ENCODE measurements around the gene CBFA2T3. TPM values are rescaled to one million over a fixed set of nuclear protein-coding genes. Genes with fewer than 3 reads are reported as not detected.
"Not testable (repeated sequence)": the region's sequence is repeated elsewhere in the genome, so short reads cannot be mapped to it uniquely, and the experiment has no call there.

CBFA2T3 gene
- total RNA-seq, 1 experiment from 2014 or later: not detected

DNA sequence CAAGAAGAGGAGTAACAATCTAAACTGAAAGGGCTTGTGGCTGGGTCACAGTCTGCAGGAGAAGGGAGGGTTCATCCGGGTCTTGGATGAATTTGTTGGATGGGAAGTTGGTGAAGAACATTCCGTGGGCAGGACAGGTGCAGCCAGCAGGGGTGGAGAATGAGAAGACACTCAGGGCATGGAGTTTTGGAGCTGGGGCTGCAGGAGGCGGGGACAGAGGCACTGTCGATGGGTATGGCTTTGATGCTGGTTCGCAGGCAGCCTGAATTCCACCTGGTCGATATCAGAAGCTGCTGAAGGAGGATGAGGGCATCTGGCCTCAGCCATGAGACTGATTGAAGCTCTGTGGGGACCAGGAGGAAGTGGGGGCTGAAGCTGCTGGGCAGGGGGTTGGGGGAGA, 36.1 kb upstream of the CBFA2T3 start:
- no peak for DNase-seq (ENCODE audit: low spot score)

DNA sequence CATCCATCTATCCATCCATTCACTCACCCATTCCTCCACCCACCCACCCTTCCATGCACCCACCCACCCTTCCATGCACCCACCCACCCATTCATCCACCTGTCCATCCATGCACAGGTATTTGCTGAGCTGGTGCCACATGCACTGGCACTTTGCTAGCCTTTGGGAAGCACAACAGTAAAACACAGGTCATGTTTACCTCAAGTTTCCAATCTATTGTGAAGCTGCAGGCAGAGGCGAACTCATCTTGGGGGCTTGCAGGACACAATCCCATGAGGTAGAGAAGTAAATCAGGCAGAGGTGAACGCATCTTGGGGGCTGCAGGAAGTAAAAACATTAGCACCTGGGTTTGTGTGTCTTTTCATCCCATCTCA, 35.6 kb upstream of the CBFA2T3 start:
- DNase-seq (ENCODE audit: low spot score): no peak

DNA sequence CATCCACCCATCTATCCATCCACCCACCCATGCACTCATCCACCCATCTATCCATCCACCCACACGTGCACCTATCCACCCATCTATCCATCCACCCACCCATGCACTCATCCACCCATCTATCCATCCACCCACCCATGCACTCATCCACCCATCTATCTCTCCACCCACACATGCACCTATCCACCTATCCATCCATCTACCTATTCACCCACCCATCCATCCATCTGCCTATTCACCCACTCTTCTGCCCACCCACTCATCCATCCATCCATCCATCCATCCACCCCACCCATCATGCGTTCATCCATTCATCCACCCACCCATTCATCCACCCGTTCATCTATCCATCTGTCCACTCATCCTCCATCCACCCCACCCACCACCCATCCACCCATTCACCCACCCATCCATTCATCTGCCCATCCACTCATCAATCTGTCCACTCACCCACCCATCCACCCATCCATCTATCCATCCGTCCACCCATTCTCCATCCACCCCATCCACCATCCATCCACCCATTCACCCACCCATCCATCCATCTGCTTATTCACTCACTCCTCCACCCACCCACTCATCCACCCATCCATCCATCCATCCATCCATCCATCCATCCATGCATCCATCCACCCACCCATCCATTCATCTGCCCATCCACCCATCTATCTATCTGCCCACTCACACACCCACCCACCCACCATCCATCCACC, 35.1 kb upstream of the CBFA2T3 start:
- DNase-seq (ENCODE audit: low spot score): no peak

DNA sequence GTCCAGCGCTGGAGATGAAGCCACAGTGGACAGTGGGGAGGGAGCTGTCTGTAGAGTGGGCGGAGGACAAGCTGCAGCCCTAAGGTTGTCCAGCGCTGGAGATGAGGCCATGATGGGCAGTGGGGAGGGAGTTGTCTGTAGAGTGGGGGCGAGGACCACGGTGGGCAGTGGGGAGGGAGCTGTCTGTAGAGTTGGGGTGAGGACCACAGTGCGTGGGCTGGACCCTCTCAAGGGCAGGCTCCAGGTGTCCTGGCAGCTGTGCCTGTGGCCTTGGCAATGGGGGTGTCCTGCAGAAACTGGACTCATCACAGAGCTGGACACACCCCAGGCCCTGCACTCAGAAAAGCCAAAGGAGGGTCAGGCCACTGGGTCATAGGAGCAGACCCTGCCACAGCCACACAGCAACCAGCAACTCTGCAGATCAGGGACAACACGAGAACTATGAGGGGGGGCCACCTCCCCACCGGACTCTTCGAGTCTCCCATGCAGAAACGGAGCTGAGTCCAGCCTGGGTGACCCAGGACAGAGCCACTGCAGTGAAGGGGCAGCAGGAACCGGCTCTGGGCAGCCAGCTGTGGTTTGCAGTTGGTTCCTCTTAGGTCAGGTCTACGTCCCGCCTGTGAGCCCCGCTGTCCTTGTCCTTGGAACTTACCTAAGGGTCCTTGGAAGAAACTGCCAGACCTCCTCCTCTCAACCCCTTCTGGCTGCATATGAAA, 33.4 kb upstream of the CBFA2T3 start:
- no peak for DNase-seq (ENCODE audit: low spot score)

DNA sequence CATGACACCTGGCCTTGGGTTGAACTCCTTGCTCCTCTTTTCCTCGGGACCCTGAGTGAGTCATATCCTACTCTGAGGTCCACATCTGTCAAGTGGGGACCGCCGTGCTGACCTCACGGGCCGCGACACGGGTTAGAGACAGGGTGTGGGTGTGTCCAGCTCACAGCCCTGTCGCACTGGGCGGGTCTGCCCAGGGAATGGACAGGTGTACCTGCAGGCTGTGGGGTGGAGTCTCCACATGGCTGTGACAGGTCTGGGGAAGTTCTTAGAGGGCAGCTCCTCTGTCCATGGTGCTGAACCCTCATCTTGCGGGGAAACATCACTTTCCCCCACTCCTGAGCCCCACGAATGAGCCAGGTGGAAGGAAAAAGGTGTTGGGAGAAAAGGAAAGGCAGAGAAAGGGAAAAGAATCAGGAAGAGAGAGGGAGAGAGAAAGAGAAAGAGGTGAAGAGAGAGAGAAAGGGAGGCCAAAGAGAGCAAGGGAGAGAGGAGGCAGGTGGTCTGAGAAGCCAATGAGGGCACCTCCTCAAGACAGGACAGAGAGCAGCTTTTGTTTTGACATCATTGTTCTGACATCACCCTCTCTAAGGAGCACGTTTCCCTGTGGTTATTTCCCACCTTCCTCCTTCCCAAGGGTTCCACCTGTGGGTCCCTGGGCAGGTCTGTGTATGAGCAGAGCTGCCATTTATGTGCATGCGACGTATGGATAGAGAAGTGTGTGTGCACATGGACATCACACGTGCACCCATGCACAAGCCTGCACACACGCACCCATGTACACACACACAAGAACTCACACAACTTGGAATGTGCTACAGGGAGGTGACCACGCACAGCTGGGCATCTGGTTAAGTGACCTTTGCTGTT, 32.6 kb upstream of the CBFA2T3 start:
- DNase-seq (ENCODE audit: low spot score): peak; percentile 27

DNA sequence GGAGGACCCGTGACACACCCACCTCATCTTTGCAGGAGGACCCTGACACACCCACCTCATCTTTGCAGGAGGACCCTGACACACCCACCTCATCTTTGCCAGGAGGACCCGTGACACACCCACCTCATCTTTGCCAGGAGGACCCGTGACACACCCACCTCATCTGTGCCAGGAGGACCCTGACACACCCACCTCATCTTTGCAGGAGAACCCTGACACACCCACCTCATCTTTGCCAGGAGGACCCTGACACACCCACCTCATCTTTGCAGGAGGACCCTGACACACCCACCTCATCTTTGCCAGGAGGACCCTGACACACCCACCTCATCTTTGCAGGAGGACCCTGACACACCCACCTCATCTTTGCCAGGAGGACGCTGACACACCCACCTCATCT, 31.8 kb upstream of the CBFA2T3 start:
- not testable (repeated sequence) for DNase-seq (ENCODE audit: low spot score)

DNA sequence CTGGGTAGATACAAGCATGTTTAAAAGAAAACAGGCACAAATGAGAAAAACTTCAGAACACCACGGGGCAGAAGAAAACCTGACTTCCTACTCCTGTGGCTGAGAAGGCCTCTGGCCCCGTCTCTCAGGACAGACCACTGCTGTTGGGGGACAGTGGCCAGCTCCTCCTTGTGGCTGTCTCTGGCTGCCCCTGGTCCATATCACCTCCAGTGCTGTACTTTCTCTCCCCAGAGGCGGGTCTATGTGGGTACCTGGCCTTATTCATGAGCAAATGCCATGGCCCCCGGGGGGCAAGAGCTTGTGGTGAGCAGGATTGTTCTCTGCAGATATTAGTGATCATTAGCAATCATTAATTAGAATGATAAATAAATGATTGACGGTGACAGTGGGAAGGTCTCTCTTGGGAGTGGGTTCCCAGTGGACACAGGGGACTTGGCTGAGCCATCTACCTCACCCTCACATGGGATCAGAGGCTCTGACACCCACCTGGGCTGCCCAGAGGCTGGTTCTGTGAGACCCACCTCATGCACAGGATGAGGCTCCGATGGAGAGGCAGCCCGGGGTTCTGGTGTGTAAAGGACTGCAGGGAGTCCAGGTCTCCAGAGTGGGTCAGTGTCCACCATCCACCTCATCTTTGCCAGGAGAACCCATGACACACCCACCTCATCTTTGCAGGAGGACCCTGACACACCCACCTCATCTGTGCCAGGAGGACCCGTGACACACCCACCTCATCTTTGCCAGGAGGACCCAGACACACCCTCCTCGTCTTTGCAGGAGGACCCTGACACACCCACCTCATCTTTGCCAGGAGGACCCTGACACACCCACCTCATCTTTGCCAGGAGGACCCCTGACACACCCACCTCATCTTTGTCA, 30.6 kb upstream of the CBFA2T3 start:
- DNase-seq (ENCODE audit: low spot score): no peak

DNA sequence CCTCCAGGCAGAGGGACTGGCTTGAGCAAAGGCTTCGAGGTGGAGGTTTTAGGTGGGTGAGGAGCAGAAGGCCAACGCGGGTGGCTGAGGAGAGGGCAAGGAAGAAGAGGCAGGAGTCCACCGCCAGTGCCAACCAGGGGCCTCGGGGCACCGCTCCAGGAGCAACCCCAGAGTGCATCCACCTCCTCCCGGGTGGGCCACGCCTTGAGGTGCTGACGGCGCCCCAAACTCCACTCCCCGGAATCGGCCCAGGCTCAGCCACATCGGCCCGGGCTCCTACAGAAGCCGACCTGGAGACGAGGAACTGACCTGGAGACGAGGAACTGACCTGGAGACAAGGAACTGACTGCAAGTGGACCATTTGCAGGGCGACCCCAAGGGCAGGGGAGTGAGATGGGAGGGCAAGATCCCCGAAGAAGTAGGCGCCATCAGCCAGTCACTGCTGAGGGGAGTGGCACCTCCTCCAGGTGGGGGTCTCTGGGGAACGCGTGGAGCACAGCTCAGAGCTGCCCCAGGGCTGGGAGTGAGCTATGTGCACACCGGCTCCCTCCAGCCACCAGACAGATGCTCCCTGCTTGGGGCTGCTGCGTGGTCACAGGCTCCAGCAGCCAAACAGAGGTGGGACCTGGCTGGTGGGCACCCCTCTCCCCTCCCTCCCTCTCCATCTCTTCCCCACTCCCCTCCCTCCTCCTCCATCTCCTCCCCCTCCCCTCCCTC, 29.2 kb upstream of the CBFA2T3 start:
- no peak for DNase-seq (ENCODE audit: low spot score)

DNA sequence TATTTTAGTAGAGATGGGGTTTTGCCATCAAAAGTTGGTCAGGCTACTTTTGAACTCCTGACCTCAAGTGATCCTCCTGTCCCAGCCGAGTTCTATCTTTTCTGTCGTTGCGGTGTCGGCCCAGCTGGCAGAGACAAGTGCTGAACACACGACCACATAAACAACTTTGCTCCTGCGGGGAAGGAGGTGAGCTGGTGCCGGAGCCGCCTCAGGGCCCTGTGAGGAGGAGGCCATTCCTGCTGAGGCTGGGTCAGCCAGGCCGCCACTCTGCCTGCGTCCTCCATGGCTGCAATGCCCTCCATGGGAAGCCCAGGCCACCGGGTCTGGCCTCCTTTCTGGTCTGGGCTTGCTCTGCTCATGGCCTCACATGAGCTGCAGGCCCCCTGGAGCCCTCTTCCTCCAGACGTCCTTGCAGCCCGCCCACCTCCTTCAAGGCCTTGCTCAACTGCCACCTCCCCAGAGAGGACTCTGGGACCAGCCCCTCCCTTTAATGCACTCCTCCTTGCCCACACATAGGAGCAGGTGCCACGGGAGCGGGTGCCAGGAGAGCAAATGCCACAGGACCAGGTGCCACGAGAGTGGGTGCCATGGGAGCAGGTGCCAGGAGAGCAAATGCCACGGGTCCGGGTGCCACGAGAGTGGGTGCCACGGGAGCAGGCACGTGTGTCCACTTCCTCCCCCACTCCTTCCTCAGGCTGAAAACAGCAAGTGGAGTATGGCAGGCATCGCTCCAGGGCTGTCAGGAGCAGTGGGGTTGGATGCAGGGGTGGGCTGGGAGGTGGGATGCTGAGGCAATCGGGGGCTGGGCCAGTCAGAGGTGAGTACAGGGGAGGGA, 28.4 kb upstream of the CBFA2T3 start:
- DNase-seq (ENCODE audit: low spot score): no peak

DNA sequence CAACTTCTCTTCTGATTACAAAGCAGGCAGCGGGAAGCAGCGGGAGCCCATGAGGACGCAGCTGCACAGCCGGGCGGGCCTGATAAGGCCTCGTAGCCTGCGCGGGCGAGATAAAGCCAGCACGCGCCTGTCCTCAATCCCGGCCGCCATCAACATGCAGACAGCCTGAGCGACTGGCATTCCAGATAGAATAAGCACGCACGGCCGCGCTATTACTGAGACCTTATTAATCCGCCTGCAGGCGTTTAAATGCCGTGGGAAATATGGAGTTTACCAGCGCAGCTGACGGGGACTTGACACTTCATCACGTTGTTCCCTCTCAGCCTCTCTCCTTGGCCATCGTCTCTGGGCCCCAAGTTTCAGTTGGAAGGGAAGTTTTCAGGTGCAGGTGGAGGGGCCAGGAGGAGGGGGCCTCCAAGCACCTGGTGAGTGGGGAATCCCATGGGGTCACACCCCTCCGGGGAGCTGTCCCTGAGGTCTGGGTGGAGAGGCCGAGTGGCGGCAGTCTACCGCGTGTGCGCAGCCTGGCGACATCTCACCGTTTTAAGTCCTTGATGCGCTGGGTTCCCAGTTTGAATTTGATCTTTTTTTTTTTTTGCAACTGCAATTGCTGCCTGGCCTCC, 27.3 kb upstream of the CBFA2T3 start:
- DNase-seq (ENCODE audit: low spot score): no peak

DNA sequence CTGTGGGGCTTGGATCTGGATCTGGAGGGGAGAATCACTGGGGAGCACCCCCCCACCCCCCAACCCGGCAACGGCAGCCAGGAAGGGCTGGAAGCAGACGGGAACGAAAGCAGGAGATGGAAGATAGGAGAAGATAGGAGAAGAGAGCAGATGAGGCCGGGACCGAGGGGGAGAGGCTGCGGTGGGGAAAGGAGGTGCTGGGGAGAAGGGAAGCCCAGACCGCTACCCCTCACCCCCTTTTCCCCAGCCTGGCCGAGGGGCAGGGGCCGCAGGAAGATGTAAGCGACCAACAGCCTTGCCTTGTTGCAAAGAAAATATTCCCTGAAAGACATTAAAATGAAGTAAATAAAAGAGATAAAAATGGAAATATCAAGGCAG, 26.8 kb upstream of the CBFA2T3 start:
- no peak for DNase-seq (ENCODE audit: low spot score)

DNA sequence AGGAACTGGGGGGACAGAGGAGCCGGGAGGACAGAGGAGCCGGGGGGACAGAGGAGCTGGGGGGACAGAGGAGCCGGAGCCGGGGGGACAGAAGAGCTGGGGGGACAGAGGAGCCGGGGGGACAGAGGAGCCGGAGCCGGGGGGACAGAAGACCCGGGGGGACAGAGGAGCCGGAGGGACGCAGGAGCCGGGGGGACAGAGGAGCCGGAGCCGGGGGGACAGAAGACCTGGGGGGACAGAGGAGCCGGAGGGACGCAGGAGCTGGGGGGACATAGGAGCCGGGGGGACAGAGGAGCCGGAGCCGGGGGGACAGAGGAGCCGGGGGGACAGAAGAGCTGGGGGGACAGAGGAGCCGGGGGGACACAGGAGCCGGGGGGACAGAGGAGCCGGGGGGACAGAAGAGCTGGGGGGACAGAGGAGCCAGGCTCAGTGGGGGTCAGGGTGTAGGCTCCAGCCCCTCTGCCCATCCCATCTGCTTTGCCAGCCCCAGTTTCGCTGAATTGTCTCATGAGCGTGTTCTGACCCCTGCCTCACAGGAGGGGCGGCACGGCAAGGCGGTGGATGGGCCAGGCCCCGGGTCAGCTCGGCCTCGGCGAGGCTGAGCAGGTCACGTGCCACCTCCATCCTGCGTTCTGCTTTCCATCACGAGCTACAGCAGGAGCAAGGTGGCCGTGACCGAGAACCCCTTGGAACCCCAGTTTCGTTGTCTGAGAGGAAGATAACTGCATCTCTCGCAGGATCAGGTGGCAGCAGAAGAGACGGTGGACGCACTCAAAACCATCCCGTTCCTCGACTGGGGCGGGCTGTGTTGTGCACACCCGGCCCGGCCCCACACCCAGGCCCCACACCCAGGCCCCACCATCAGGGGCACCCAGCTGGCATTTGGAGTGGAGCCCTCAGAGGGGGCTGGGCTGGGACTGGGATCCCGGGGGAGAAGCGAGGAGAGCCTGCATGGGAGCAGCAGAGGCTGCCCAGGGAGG, 26.1 kb upstream of the CBFA2T3 start:
- DNase-seq (ENCODE audit: low spot score): no peak

DNA sequence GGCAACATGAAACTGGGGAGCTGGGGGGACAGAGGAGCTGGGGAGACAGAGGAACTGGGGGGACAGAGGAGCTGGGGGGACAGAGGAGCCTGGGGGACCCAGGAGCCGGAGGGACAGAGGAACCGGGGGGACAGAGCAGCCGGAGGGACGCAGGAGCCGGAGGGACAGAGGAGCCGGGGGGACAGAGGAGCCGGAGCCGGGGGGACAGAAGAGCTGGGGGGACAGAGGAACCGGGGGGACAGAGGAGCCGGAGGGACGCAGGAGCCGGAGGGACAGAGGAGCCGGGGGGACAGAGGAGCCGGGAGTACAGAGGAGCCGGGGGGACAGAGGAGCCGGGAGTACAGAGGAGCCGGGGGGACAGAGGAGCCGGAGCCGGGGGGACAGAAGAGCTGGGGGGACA, 25.1 kb upstream of the CBFA2T3 start:
- DNase-seq (ENCODE audit: low spot score): not testable (repeated sequence)

DNA sequence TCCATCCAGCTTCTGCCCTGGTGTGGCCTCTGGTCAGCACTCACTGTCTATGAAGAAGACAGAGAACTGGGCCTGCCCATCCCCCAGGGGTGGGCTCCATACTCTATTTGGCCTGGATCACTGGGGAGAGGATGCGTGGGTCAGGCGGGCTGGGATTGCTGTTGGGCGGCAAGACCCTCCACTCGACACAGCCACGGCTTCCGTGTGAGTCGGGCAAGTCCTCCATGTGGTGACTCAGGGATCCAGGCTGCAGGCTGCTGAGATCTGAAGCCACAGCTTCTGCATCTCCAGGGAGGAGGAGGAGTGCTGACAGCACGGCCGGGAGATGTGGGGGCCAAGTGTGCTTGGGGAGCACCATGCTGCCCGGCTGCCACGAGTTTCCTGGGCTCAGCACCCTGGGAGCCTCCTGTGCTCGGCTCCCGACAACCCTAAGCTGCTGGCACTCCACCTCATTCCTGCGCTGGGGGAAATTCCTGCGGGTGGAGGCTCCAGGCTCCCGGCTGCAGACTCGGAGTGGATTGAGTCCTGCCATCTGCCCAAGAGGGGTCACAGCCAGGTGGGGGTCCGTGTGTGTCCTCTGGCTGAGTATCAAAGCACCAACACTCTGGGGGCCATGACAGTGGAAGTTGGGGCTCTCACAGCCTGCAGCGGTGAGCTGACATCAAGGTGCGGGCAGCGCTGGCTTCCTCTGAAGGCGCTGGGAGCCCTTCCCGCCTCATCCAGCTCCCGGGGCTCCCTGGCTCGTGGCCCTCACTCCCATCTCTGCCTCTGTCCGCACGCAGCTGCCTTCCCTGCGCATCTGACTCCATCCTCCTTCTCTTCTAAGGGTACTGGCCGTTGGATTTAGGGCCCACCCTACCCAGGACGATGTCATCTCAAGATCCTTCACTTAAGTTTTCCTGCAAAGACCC, 24.4 kb upstream of the CBFA2T3 start:
- DNase-seq (ENCODE audit: low spot score): no peak

DNA sequence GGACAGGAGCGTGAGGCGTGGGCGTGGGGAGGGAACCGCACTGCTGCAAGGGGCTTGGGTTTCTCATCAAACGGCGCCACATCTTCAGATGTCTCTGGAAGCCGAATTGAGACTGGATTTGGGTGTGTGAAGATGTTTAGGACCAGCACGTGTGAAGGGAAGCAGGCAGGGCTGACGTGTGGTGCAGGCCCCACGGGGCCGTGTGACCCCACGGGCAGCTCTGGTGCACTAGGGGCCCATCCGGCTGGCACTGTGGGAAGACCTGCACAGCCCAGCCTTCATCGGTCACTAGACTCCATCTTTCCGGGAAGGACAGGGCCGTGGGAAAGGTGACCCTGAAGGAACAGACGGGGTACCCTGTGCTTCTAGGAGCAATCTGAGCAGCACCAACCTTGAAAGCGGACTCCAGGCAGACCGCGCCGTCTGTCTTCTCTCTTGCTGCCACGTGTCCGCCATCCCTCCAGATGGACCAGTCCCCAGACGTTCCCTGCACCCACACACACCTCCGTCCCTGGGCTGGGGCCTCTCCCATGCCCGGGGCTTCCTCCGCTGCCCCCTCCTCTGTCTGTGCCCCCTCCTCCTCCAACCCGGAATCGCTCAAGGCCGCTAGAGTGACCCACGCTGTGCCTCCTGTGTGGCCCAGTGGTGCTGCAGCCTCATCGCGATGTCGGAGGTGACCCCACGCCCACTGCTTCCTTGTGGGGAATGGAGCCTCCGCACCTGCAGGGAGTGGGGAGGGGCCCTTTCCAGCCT, 23.4 kb upstream of the CBFA2T3 start:
- no peak for DNase-seq (ENCODE audit: low spot score)

DNA sequence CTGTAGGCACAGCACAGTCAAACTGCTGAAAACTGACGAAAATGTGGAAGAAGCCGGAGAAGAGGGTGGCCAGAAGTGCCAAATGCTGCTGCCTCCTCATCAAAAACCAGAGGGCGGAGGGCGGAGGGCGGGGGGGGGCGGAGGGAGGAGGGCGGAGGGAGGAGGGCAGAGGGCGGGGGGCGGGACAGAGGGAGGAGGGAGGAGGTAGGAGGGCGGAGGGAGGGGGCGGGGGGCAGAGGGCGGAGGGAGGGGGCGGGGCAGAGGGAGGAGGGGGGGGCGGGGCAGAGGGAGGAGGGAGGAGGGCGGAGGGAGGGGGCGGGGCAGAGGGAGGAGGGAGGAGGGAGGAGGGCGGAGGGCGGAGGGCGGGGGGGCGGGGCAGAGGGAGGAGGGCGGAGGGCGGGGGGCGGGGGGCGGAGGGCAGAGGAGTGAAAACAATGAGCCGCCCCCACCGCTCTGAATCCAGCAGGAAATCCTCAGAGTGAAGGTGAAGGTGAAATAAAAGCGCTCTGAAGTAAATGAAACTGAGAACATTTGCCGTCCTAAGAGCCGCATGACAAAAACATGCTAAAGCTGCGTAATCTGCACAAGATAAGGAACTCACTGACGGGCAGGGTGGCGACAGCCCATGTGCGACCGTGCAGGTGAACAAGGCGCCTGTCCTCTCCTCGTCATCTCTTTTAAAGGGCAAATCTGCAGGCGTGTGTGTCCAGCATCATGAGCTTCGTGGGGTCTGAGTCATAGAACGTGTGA, 22.6 kb upstream of the CBFA2T3 start:
- DNase-seq (ENCODE audit: low spot score): no peak
